Measurements from ENCODE around the gene ZNF100. TPM values are rescaled to one million over a fixed set of nuclear protein-coding genes. Genes with fewer than 3 reads are reported as not detected.

ZNF100 gene
- total and polyA plus RNA-seq, 9 of the 15 experiments (the other 6 are each of a cell fraction or from before 2014, with no cell fraction given) = 4.5 to 27.2 (median 19.6) TPM

GRCh38 chr19:21713761-21714160 is 53.6 kb downstream of the ZNF100 start:
- TF ChIP-seq MXD1 (CRISPR knock-in tag; IDR thresholded peaks at IDR 0.05; ENCODE audit: borderline replicate concordance, poor library complexity, severe bottlenecking) = no peak
- no peak for TF ChIP-seq SRSF1 (IDR thresholded peaks at IDR 0.05; ENCODE audit: low read depth, low read length)
- no peak for TF ChIP-seq NCOA1 (IDR thresholded peaks at IDR 0.05; ENCODE audit: low read depth)
- TF ChIP-seq HCFC1 (IDR thresholded peaks at IDR 0.05; ENCODE audit: low read depth, low read length) = no peak
- no peak for TF ChIP-seq CHAMP1 (IDR thresholded peaks at IDR 0.05)
- no peak for TF ChIP-seq KAT7 (CRISPR knock-in tag; IDR thresholded peaks at IDR 0.05; ENCODE audit: borderline replicate concordance)
- in situ Hi-C loops (cut with MboI) = no loop called here
- no peak for FAIRE-seq

More at GRCh38 chr19:21713761-21714160, 53.6 kb downstream of the ZNF100 start:
- no peaks in the 10 kb centered on the region; the same call in 1 of the 2 replicates for H3K9me3 ChIP-seq (replicated peaks; ENCODE audit: control insufficient read depth, insufficient read depth, low read depth, low read length)
- H3K79me2 ChIP-seq (ENCODE audit: control insufficient read depth, insufficient read depth, low read length) = no peaks in the 10 kb centered on the region
- no peak overlapping the region for H2AFZ ChIP-seq (ENCODE audit: low read depth, low read length)
- H3K4me3 ChIP-seq = no peak overlapping the region
- H3K9ac ChIP-seq (ENCODE audit: insufficient read depth in 1 of 2, low read depth in 2 of 2, low read length in 2 of 2) = no peak overlapping the region
- no TSS peak for BruUV-seq (replicated peaks)
- H3K36me3 ChIP-seq (ENCODE audit: control insufficient read depth, insufficient read depth, low read length) = no peaks in the 10 kb centered on the region
- ATAC-seq (no peak), DNase-seq (ENCODE audit: extremely low read depth in 1 of 4, low spot score in 3 of 4) (no peak)
- no peaks in the 10 kb centered on the region for H3K9me1 ChIP-seq (ENCODE audit: control insufficient read depth, insufficient read depth, low read length)
- no peak overlapping the region for H3K27ac ChIP-seq (ENCODE audit: extremely low read depth, low read depth, low read length)
- no peaks in the 10 kb centered on the region for H4K20me1 ChIP-seq (replicated peaks; ENCODE audit: control insufficient read depth, insufficient read depth, low read length)
- CTCF ChIA-PET (ENCODE audit: low intra/inter-chr PET ratio) = no interaction called here
- intact Hi-C loops (cut with micrococcal nuclease) = no loop called here
- no peaks in the 10 kb centered on the region for H3K27me3 ChIP-seq (ENCODE audit: control insufficient read depth in 2 of 2, insufficient read depth in 2 of 2, low read length in 2 of 2)
- POLR2A ChIA-PET = no interaction called here
- H3K4me2 ChIP-seq (ENCODE audit: insufficient read depth, low read length) = no peak overlapping the region
- peaks cover 0 to 4% of the 10 kb centered on the region in 2 experiments; a peak in 1 of 5 replicates for H3K4me1 ChIP-seq (replicated peaks in 1 of 2; ENCODE audit: control insufficient read depth in 2 of 2, insufficient read depth in 2 of 2, low read length in 2 of 2)
- 59% methylated on average over 4 of the region's 4 CpGs for WGBS (ENCODE audit: insufficient coverage, low coverage, missing lambda C conversion rate)

Data from K562 (cell line).